Measurements from ENCODE around the gene COLEC12. TPM values are rescaled to one million over a fixed set of nuclear protein-coding genes. Genes with fewer than 3 reads are reported as not detected.
A peak's percentile ranks its signal among the peaks of the same experiment; 100 is the strongest.

COLEC12 gene
- total RNA-seq, 1 donor from 2014 or later = 70.0 TPM

DNA sequence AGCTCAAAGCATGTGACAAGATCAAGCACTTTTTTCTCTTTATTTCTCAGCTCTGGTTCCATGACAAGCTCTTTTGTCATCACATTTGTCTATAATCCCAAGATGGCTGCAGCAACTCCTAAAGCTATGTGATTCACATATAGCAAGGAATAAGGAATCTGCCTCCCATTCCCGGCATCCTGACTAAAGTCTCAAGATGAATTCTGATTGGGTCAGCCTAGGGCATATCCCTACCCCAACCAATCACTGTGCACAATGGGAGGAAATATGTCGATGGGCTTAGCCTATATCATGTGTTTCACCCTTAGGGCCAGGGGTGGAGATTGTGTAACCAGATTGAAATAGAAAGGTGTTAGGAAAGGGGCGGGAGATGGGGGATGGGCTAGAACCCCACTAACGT is 23.1 kb upstream of the COLEC12 start:
- Mint-ChIP-seq H3K4me1 (peaks cover 62% of the 10 kb centered on the region), H3K27ac (peak overlapping the region; percentile 92)

DNA sequence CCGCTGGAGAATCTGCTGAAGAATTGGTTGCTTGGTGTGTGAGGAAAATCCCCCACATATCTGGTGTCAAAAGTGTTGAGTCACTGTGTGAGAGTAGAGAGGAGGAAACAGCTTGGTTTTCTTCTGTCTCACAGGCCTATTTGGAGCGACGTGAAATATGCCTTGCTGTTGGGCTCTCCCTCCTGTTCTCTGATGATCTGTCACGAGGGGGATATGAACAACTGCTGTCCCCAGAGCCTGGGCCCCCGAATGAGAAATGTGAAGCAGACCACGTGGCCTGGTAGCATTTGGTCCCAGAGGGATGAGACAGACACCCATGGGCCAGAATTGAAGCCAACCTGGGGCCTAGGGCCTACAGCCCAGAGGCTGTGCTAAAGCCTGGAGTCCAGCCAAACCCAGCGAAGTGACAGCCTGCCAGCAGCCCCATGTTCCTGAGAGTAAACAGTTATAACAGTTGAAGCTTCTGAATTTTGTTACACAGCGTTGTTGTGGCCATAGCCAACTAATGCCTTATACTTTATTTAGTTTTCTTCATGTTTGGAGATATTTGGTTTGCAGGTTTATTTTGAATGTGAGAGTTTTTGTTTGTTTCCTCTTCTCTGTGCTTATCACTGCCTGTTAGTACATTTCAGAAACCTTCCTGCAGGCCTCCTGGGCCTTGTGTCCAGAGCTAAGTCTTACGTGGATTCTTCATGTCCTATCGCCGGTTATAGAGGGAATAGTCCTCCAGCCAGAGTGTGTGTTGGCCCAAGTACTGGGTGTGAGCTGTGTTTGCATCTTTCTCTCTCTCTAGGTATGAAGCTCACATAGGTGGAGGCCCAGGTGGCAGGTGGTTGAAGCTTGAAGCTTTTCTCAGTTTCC is 18.7 kb upstream of the COLEC12 start:
- TF ChIP-seq CTCF (IDR thresholded peaks at IDR 0.05; ENCODE audit: unreplicated experiment) = no peak
- Mint-ChIP-seq H3K4me3 (no peak overlapping the region), H3K27ac (peak overlapping the region; percentile 77), H3K27me3 (ENCODE audit: low read depth) (no peaks in the 10 kb centered on the region), H3K4me1 (peaks cover 41% of the 10 kb centered on the region), H3K9me3 (peaks cover 4% of the 10 kb centered on the region), H3K36me3 (peaks cover 3% of the 10 kb centered on the region)
- no peak for DNase-seq (ENCODE audit: low spot score in 2 of 2, unreplicated experiment in 2 of 2)

More for the DNA sequence above, 23.1 kb upstream of the COLEC12 start:
- no peak for TF ChIP-seq CTCF (IDR thresholded peaks at IDR 0.05; ENCODE audit: unreplicated experiment)
- H3K36me3 Mint-ChIP-seq = no peaks in the 10 kb centered on the region
- no peaks in the 10 kb centered on the region for H3K27me3 Mint-ChIP-seq (ENCODE audit: low read depth)
- H3K4me3 Mint-ChIP-seq = no peak overlapping the region
- no peaks in the 10 kb centered on the region for H3K9me3 Mint-ChIP-seq
- DNase-seq (ENCODE audit: low spot score in 2 of 2, unreplicated experiment in 2 of 2) = no peak

DNA sequence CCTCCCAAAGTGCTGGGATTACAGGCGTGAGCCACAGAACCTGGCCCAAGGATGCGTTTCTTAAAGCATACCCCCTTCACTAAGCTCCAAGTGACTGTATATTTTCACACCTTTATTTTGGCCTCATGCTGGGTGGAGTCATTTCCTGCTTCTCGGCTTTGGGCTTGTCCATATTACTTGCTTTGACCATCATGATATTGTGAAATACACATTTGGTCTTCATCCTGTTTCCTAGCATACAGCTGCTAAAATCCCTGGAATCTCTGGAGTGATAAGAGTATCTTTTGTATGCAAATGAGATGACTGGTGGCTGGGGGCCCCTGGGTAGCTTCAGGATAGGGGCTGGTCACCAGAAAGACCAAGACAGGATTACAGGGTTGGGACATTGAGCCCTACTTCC is 17.6 kb upstream of the COLEC12 start:
- peaks cover 3% of the 10 kb centered on the region for H3K36me3 Mint-ChIP-seq
- no peak for DNase-seq (ENCODE audit: low spot score in 2 of 2, unreplicated experiment in 2 of 2)
- no peak overlapping the region for H3K4me3 Mint-ChIP-seq

DNA sequence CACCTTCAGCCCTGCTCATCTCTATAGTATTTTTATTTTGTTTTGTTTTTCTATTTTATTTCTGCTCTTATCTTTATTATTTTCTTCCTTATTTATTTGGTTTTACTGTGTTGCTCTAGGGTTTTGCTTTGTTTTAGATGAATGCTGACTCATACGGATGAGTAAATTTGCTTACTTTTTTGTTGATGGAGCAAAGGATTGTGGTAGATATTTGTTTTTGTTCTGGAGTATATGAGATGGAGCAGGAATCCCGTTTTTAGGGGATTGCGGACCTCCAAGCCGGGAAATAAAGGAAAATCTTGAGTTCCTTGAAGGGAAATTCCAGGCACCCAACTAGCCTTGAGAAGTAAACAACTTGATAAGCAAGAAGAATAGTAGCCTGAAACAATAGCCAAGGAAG is 15.3 kb upstream of the COLEC12 start:
- TF ChIP-seq CTCF (IDR thresholded peaks at IDR 0.05; ENCODE audit: unreplicated experiment) = no peak
- DNase-seq (ENCODE audit: low spot score in 2 of 2, unreplicated experiment in 2 of 2) = no peak
- Mint-ChIP-seq H3K9me3 (peaks cover 4% of the 10 kb centered on the region), H3K27me3 (ENCODE audit: low read depth) (no peaks in the 10 kb centered on the region), H3K36me3 (peaks cover 7% of the 10 kb centered on the region), H3K4me1 (peaks cover 34% of the 10 kb centered on the region), H3K27ac (no peak overlapping the region), H3K4me3 (no peak overlapping the region)

More for the DNA sequence above, 17.6 kb upstream of the COLEC12 start:
- Mint-ChIP-seq H3K27me3 (ENCODE audit: low read depth) (no peaks in the 10 kb centered on the region), H3K9me3 (peaks cover 4% of the 10 kb centered on the region), H3K27ac (peak overlapping the region; percentile 77), H3K4me1 (peaks cover 34% of the 10 kb centered on the region)
- no peak for TF ChIP-seq CTCF (IDR thresholded peaks at IDR 0.05; ENCODE audit: unreplicated experiment)

- Mint-ChIP-seq H3K27me3 (ENCODE audit: low read depth) (no peaks in the 10 kb centered on the region), H3K36me3 (peaks cover 7% of the 10 kb centered on the region), H3K4me3 (no peak overlapping the region), H3K9me3 (peaks cover 4% of the 10 kb centered on the region), H3K4me1 (peaks cover 29% of the 10 kb centered on the region), H3K27ac (no peak overlapping the region)
- TF ChIP-seq CTCF (IDR thresholded peaks at IDR 0.05; ENCODE audit: unreplicated experiment) = no peak
- no peak for DNase-seq (ENCODE audit: low spot score in 2 of 2, unreplicated experiment in 2 of 2)
Observed at GRCh38 chr18:515156-515815, 14.8 kb upstream of the COLEC12 start.

All from mesothelial cell of epicardium (in vitro differentiated cells).